ENCODE results near the gene LPAR6.

LPAR6 gene

DNA sequence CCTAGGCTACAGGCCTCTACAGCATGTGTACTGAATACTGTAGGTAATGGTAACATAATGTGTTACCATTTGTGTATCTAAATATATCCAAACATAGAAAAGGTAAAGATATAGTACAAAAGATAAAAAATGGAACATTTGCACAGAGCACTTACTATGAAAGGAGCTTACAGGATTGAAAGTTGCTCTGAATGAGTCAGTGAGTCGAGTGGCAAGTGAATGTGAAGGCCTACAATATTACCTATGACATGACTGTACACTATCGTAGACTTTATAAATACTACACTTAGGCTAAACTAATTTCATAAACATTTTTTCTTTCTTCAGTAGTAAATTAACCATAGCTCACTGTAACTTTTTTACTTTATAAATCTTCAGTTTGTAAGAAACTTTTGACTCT lies 35.1 kb downstream of the LPAR6 start:
- no peak for DNase-seq (ENCODE audit: low read depth, low spot score)

DNA sequence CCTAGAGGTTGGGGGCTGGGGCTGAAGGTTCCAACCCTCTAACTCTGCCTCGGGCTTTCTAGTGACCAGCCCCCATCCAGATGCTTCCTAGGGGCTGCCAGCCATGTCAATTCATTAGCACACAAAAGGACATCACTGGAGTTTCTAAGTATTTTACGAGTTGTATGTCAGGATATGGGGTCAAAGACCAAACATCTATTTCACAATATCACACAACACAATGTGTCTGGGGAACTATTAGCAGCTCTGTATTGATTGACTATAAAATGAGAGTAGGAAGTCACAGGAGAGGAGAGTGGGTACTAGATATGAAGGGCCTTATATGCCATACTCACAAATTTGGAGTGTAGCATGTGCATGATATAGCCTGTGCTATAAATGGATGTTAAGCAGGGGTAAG lies 42.1 kb downstream of the LPAR6 start:
- no peak for DNase-seq (ENCODE audit: low read depth, low spot score)

DNA sequence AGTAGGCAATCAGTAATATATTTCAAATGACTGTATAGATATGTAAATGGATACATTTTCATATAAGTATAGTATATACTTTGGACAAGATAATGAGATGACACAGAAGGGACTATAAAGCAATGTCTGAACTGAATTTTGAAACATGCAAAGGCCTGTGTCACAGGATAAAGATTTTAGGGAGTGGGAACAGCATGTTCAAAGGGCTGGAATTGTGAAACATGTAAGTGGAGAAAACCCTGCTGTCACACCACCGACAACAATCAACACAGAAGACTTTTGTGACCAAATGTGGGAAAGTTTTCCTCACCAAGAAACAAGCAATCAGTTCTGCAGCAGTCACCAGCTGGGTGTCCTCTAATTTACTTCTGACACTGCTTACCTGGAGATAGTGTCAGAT lies 42.9 kb downstream of the LPAR6 start:
- no peak for DNase-seq (ENCODE audit: low read depth, low spot score)

Data from ELF-1 (cell line).